Measurements from ENCODE around the gene GTSF1L.
A peak's percentile ranks its signal among the peaks of the same experiment; 100 is the strongest.

Gene GTSF1L

GRCh38 chr20:43721429-43722152, 5.2 kb downstream of the GTSF1L start:
- no peaks in the 10 kb centered on the region for H3K9me3 Mint-ChIP-seq
- ATAC-seq (replicated peaks; ENCODE audit: extremely low read depth, poor library complexity, severe bottlenecking) (no peak), DNase-seq (ENCODE audit: low spot score in 2 of 2) (no peak)
- H3K4me3 Mint-ChIP-seq = peak overlapping the region; percentile 21
- H3K27ac Mint-ChIP-seq (ENCODE audit: low read depth) = no peak overlapping the region
- no peaks in the 10 kb centered on the region for H3K27me3 Mint-ChIP-seq
- no peaks in the 10 kb centered on the region for H3K36me3 Mint-ChIP-seq (ENCODE audit: insufficient read depth)
- H3K4me1 Mint-ChIP-seq = peaks cover 5% of the 10 kb centered on the region

DNA sequence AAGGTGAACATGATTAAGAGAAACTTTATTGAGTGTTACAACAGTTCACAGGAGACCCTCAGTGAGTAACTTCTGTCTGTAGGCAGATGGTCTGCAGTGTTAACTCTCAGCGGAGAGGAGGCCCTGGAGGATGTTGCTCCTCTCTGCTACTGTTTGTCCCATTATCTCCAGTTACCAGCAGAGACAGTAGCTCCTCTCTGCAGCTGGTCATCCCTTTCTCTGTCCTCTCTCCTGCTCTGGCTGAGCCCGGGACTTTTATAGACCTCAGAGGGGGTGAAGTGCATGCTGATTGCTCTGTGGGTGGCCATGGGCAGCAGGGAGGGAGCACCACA, 5.7 kb downstream of the GTSF1L start:
- Mint-ChIP-seq H3K4me1 (peaks cover 5% of the 10 kb centered on the region), H3K27me3 (no peaks in the 10 kb centered on the region), H3K27ac (ENCODE audit: low read depth) (no peak overlapping the region), H3K4me3 (no peak overlapping the region), H3K9me3 (no peaks in the 10 kb centered on the region), H3K36me3 (ENCODE audit: insufficient read depth) (no peaks in the 10 kb centered on the region)
- no peak for DNase-seq (ENCODE audit: low spot score in 2 of 2)
- ATAC-seq (replicated peaks; ENCODE audit: extremely low read depth, poor library complexity, severe bottlenecking) = no peak

DNA sequence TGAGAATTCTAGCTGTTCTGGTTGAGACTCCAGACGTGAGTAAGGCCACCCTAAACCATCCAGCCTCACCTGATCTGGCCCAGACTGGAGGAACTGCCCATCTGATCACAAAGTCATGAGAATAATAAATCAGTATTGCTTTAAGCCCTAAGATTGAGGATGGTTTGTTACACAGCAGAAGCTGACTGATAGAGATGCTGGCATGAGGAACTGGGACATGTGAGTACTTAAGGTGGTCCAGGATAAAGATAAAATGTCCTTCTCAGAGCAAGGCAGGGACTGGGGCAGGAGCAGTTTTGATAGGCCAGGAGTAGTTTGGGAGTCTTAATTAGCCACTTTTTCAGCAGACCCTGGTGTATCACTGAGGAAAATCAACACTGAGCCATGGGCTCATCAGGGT, 6.8 kb downstream of the GTSF1L start:
- H3K27me3 Mint-ChIP-seq = no peaks in the 10 kb centered on the region
- ATAC-seq (replicated peaks; ENCODE audit: extremely low read depth, poor library complexity, severe bottlenecking) (no peak), DNase-seq (ENCODE audit: low spot score in 2 of 2) (no peak)
- H3K4me3 Mint-ChIP-seq = no peak overlapping the region
- peaks cover 5% of the 10 kb centered on the region for H3K4me1 Mint-ChIP-seq
- H3K27ac Mint-ChIP-seq (ENCODE audit: low read depth) = peak overlapping the region; percentile 5
- no peaks in the 10 kb centered on the region for H3K9me3 Mint-ChIP-seq
- no peaks in the 10 kb centered on the region for H3K36me3 Mint-ChIP-seq (ENCODE audit: insufficient read depth)

DNA sequence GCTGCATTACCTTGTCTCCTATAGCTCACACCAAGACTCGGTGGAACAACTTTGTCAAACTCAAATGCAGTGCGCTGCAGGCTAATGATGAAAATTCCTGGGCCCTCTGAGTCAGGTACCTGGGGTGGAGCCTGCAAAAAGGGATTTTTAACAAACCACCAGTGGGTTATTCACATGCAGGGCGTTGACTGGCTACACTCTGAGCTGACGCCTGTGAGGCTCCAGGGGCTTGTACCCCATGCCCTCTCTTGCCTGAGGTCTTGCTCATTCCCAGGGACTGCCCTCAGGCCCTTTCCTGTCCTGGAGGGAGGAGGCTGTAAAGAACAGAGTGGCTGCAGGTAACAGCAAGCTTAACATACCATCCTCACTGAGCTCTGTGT, 9.2 kb downstream of the GTSF1L start:
- no peaks in the 10 kb centered on the region for H3K27me3 Mint-ChIP-seq
- H3K27ac Mint-ChIP-seq (ENCODE audit: low read depth) = no peak overlapping the region
- H3K9me3 Mint-ChIP-seq = no peaks in the 10 kb centered on the region
- no peak for DNase-seq (ENCODE audit: low spot score in 2 of 2)
- H3K36me3 Mint-ChIP-seq (ENCODE audit: insufficient read depth) = no peaks in the 10 kb centered on the region
- H3K4me1 Mint-ChIP-seq = peaks cover 5% of the 10 kb centered on the region
- no peak for ATAC-seq (replicated peaks; ENCODE audit: extremely low read depth, poor library complexity, severe bottlenecking)
- no peak overlapping the region for H3K4me3 Mint-ChIP-seq

- ATAC-seq (replicated peaks; ENCODE audit: extremely low read depth, poor library complexity, severe bottlenecking) = no peak
- H3K27me3 Mint-ChIP-seq = no peaks in the 10 kb centered on the region
- H3K27ac Mint-ChIP-seq (ENCODE audit: low read depth) = no peak overlapping the region
- no peaks in the 10 kb centered on the region for H3K9me3 Mint-ChIP-seq
- no peak overlapping the region for H3K4me3 Mint-ChIP-seq
- no peaks in the 10 kb centered on the region for H3K36me3 Mint-ChIP-seq (ENCODE audit: insufficient read depth)
- peaks cover 3% of the 10 kb centered on the region for H3K4me1 Mint-ChIP-seq
- DNase-seq (ENCODE audit: low spot score in 2 of 2) = no peak
These were observed 9.8 kb downstream of the GTSF1L start for GRCh38 chr20:43716757-43717615.

GRCh38 chr20:43716123-43716522, 10.7 kb downstream of the GTSF1L start:
- no peak for ATAC-seq (replicated peaks; ENCODE audit: extremely low read depth, poor library complexity, severe bottlenecking)
- Mint-ChIP-seq H3K4me1 (no peaks in the 10 kb centered on the region), H3K27ac (ENCODE audit: low read depth) (no peak overlapping the region), H3K36me3 (ENCODE audit: insufficient read depth) (peaks cover 2% of the 10 kb centered on the region), H3K4me3 (no peak overlapping the region), H3K9me3 (no peaks in the 10 kb centered on the region), H3K27me3 (no peaks in the 10 kb centered on the region)
- DNase-seq (ENCODE audit: low spot score in 2 of 2) = no peak

DNA sequence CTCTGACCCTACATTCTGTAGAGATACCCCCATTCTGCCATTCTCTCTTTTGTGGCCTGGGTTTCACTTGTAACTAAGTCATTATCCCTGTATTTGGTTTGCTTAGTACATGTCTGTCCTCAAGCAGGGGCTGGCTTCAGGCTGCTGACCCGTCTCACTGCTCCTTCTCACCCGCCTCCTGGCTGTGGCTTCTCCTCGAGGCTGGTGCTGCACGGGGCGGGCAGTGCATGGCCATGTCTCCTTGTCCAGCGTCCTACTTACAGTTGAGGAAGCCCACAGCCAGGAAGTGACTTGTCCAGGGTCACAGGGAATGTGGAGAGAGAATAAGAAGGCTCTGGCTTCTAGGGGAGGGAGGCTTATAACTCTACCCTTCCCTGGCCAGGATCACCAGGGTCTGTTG, 11.3 kb downstream of the GTSF1L start:
- no peak for ATAC-seq (replicated peaks; ENCODE audit: extremely low read depth, poor library complexity, severe bottlenecking)

GRCh38 chr20:43715044-43715443, 11.8 kb downstream of the GTSF1L start:
- Mint-ChIP-seq H3K36me3 (ENCODE audit: insufficient read depth) (peaks cover 2% of the 10 kb centered on the region), H3K4me1 (no peaks in the 10 kb centered on the region), H3K9me3 (no peaks in the 10 kb centered on the region), H3K4me3 (no peak overlapping the region), H3K27ac (ENCODE audit: low read depth) (peak overlapping the region; percentile 70), H3K27me3 (no peaks in the 10 kb centered on the region)
- no peak for ATAC-seq (replicated peaks; ENCODE audit: extremely low read depth, poor library complexity, severe bottlenecking)
- no peak for DNase-seq (ENCODE audit: low spot score in 2 of 2)

More for the DNA sequence above, 11.3 kb downstream of the GTSF1L start:
- DNase-seq (ENCODE audit: low spot score in 2 of 2) = no peak
- H3K4me1 Mint-ChIP-seq = no peaks in the 10 kb centered on the region
- no peaks in the 10 kb centered on the region for H3K27me3 Mint-ChIP-seq
- no peaks in the 10 kb centered on the region for H3K9me3 Mint-ChIP-seq
- H3K36me3 Mint-ChIP-seq (ENCODE audit: insufficient read depth) = peaks cover 2% of the 10 kb centered on the region
- H3K4me3 Mint-ChIP-seq = no peak overlapping the region
- H3K27ac Mint-ChIP-seq (ENCODE audit: low read depth) = no peak overlapping the region

DNA sequence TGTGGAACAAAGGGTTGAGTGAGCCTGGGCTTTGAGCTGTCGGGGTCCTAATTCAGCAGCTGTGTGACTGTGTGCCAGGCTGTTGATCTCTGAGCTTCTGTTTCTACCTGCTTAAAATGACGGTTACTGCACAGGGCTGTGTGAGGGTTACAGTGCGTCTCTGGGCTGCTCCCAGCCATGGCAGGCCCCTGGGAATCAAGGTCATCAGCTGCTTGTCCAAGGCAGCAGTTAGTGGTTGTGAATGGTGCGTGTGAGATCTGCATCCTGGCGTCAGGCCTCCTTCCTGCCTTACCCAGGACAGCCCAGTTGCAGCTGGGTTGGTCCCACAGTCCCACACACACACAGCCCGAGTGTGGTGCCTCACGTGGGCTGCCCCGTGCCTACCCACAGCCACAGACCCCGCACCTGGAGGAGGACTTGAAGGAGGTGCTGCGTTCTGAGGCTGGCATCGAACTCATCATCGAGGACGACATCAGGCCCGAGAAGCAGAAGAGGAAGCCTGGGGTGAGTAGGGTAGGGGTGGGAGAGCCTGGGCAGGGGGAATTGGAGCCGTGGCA, 15.6 kb downstream of the GTSF1L start:
- ATAC-seq (replicated peaks; ENCODE audit: extremely low read depth, poor library complexity, severe bottlenecking) = peak; percentile 32

GRCh38 chr20:43710370-43711044, 16.3 kb downstream of the GTSF1L start:
- Mint-ChIP-seq H3K27ac (ENCODE audit: low read depth) (no peak overlapping the region), H3K4me1 (no peaks in the 10 kb centered on the region), H3K4me3 (no peak overlapping the region), H3K9me3 (no peaks in the 10 kb centered on the region), H3K27me3 (no peaks in the 10 kb centered on the region), H3K36me3 (ENCODE audit: insufficient read depth) (peaks cover 5% of the 10 kb centered on the region)
- ATAC-seq (replicated peaks; ENCODE audit: extremely low read depth, poor library complexity, severe bottlenecking) (no peak), DNase-seq (ENCODE audit: low spot score in 2 of 2) (no peak)

More for the DNA sequence above, 15.6 kb downstream of the GTSF1L start:
- H3K27ac Mint-ChIP-seq (ENCODE audit: low read depth) = no peak overlapping the region
- H3K4me3 Mint-ChIP-seq = no peak overlapping the region
- no peaks in the 10 kb centered on the region for H3K9me3 Mint-ChIP-seq
- H3K36me3 Mint-ChIP-seq (ENCODE audit: insufficient read depth) = peaks cover 3% of the 10 kb centered on the region
- no peak for DNase-seq (ENCODE audit: low spot score in 2 of 2)
- no peaks in the 10 kb centered on the region for H3K4me1 Mint-ChIP-seq
- no peaks in the 10 kb centered on the region for H3K27me3 Mint-ChIP-seq

GRCh38 chr20:43702502-43702901, 24.3 kb downstream of the GTSF1L start:
- H3K27ac Mint-ChIP-seq (ENCODE audit: low read depth) = peak overlapping the region; percentile 15
- H3K27me3 Mint-ChIP-seq = no peaks in the 10 kb centered on the region
- no peak for DNase-seq (ENCODE audit: low spot score in 2 of 2)
- no peaks in the 10 kb centered on the region for H3K9me3 Mint-ChIP-seq
- no peak for ATAC-seq (replicated peaks; ENCODE audit: extremely low read depth, poor library complexity, severe bottlenecking)
- H3K36me3 Mint-ChIP-seq (ENCODE audit: insufficient read depth) = peaks cover 5% of the 10 kb centered on the region
- H3K4me1 Mint-ChIP-seq = peaks cover 13% of the 10 kb centered on the region
- H3K4me3 Mint-ChIP-seq = no peak overlapping the region

- no peak for DNase-seq (ENCODE audit: low spot score in 2 of 2)
- Mint-ChIP-seq H3K4me1 (peaks cover 13% of the 10 kb centered on the region), H3K9me3 (no peaks in the 10 kb centered on the region), H3K27ac (ENCODE audit: low read depth) (no peak overlapping the region), H3K36me3 (ENCODE audit: insufficient read depth) (peaks cover 3% of the 10 kb centered on the region), H3K4me3 (no peak overlapping the region), H3K27me3 (no peaks in the 10 kb centered on the region)
- ATAC-seq (replicated peaks; ENCODE audit: extremely low read depth, poor library complexity, severe bottlenecking) = no peak
These were observed 26.2 kb downstream of the GTSF1L start for GRCh38 chr20:43700627-43701026.
